HEK293T (cell line): ENCODE measurements around the gene SPRY1.

ENCODE experiments used
- ARNT ChIP-seq: fragments of 450-650 bp; IDR thresholded peaks from 2 replicates; pipeline ENCODE4 v1.6.1; 2017; ENCODE audit warnings: mild to moderate bottlenecking
- BHLHE40 ChIP-seq: fragments of 450-650 bp; IDR thresholded peaks from 2 replicates; pipeline ENCODE4 v1.6.1; 2016; ENCODE audit warnings: mild to moderate bottlenecking, moderate library complexity, borderline replicate concordance
- CTBP1 ChIP-seq: fragments of 450-650 bp; IDR thresholded peaks from 2 replicates; pipeline ENCODE4 v1.6.1; 2016; ENCODE audit warnings: borderline replicate concordance
- ELF4 ChIP-seq: fragments of 450-650 bp; IDR thresholded peaks from 2 replicates; pipeline ENCODE4 v1.6.1; 2017; ENCODE audit warnings: antibody characterized with exemption
- FOXA1 ChIP-seq: fragments of 450-650 bp; IDR thresholded peaks from 2 replicates; pipeline ENCODE4 v1.6.1; 2016; ENCODE audit warnings: mild to moderate bottlenecking
- FOXK2 ChIP-seq: fragments of 450-650 bp; IDR thresholded peaks from 2 replicates; pipeline ENCODE4 v1.6.1; 2016; ENCODE audit warnings: mild to moderate bottlenecking
- FOXM1 ChIP-seq: fragments of 450-650 bp; IDR thresholded peaks from 2 replicates; pipeline ENCODE4 v1.6.1; 2017; ENCODE audit warnings: mild to moderate bottlenecking, borderline replicate concordance
- HDGF ChIP-seq: fragments of 450-650 bp; IDR thresholded peaks from 2 replicates; pipeline ENCODE4 v1.6.1; 2017; ENCODE audit warnings: antibody characterized with exemption, borderline replicate concordance
- LEF1 ChIP-seq: fragments of 450-650 bp; IDR thresholded peaks from 2 replicates; pipeline ENCODE4 v1.6.1; 2017; ENCODE audit warnings: mild to moderate bottlenecking, borderline replicate concordance
- SP1 ChIP-seq: fragments of 450-650 bp; IDR thresholded peaks from 2 replicates; pipeline ENCODE4 v1.6.1; 2017
- SUZ12 ChIP-seq: fragments of 450-650 bp; IDR thresholded peaks from 2 replicates; pipeline ENCODE4 v1.6.1; 2016; ENCODE audit warnings: mild to moderate bottlenecking
- TF ChIP-seq, protein P1 (sequence below): fragments of 450-650 bp; IDR thresholded peaks from 2 replicates; pipeline ENCODE4 v1.6.1; 2016

DNA sequence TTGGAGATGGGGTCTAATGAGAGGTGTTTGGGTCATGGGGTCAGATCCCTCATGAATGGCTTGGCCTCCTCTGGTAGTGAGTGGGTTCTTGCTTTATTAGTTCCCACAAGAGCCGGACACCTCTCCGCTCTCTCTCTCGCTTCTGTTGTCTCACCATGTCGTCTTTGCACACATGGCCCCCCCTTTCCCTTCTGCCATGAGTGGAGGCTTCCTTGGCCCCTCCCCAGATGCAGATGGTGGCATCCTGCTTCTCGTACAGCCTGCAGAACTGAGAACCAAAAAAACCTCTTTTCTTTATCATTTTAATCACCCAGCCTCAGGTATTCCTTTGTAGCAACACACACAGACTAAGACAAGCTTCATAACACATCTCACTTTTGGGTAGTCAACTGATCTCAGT lies 49.6 kb upstream of the SPRY1 start:
- TF ChIP-seq FOXM1 (no peak), CTBP1 (no peak), ELF4 (no peak), ARNT (no peak), FOXA1 (no peak), FOXK2 (no peak), BHLHE40 (no peak), SUZ12 (no peak), HDGF (no peak), LEF1 (no peak), SP1 (no peak)
- TF ChIP-seq, protein P1, sequence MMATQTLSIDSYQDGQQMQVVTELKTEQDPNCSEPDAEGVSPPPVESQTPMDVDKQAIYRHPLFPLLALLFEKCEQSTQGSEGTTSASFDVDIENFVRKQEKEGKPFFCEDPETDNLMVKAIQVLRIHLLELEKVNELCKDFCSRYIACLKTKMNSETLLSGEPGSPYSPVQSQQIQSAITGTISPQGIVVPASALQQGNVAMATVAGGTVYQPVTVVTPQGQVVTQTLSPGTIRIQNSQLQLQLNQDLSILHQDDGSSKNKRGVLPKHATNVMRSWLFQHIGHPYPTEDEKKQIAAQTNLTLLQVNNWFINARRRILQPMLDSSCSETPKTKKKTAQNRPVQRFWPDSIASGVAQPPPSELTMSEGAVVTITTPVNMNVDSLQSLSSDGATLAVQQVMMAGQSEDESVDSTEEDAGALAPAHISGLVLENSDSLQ: no peak
